Calu3 (cell line): ENCODE results near the gene CCDC32. TPM values are rescaled to one million over a fixed set of nuclear protein-coding genes. Genes with fewer than 3 reads are reported as not detected.

ENCODE experiments used
- BruUV-seq: library from RNA; stranded (reverse); fragments of 400-500 nt; replicated peaks from 2 replicates; lab custom pipeline; 2021; lab: Mats Ljungman, UMichigan
- CTCF ChIA-PET: fragments of 300-600 bp; sonication (Branson Sonifier 250); formaldehyde crosslinking; loops from one replicate; lab custom pipeline; 2022; ENCODE audit warnings: antibody characterized with exemption; lab: Charles Lee
- DNase-seq: peaks from one replicate; pipeline ENCODE4 v3.0.0; 2022
- H3K27ac Mint-ChIP-seq: one replicate; pipeline ENCODE4 v1.8.0; 2022; ENCODE audit warnings: mixed read lengths; ENCODE audit not compliant: unreplicated experiment
- H3K27me3 Mint-ChIP-seq: one replicate; pipeline ENCODE4 v1.8.0; 2022; ENCODE audit warnings: mixed read lengths; ENCODE audit not compliant: unreplicated experiment
- H3K36me3 Mint-ChIP-seq: one replicate; pipeline ENCODE4 v1.8.0; 2022; ENCODE audit warnings: mild to moderate bottlenecking, moderate library complexity, mixed read lengths; ENCODE audit not compliant: insufficient read depth, unreplicated experiment
- H3K4me1 Mint-ChIP-seq: one replicate; pipeline ENCODE4 v1.8.0; 2022; ENCODE audit warnings: mild to moderate bottlenecking, low read depth, mixed read lengths; ENCODE audit not compliant: unreplicated experiment
- H3K4me3 Mint-ChIP-seq: one replicate; pipeline ENCODE4 v1.8.0; 2022; ENCODE audit warnings: mild to moderate bottlenecking, low read depth, moderate library complexity, mixed read lengths; ENCODE audit not compliant: unreplicated experiment
- H3K9me3 Mint-ChIP-seq: one replicate; pipeline ENCODE4 v1.8.0; 2022; ENCODE audit warnings: low read depth, mixed read lengths; ENCODE audit not compliant: unreplicated experiment
- CTCF ChIP-seq: fragments of 200-600 bp; IDR thresholded peaks from one replicate; pipeline ENCODE4 v1.8.0; 2022; ENCODE audit warnings: antibody characterized with exemption; ENCODE audit not compliant: unreplicated experiment
- intact Hi-C: fragments of 100-400 bp; cut with micrococcal nuclease; formaldehyde crosslinking; loops from one replicate; pipeline ENCODE4 v1.10.0; 2022; ENCODE audit not compliant: unreplicated experiment
- total RNA-seq: library from RNA; stranded (reverse); gene quantifications from 2 replicates; pipeline ENCODE4 v1.2.3, GENCODE V29; 2022

Gene CCDC32
- total RNA-seq, 1 experiment from 2014 or later: 13.6 TPM

GRCh38 chr15:40598672-40599071 lies 33.8 kb upstream of the CCDC32 start:
- no peaks in the 10 kb centered on the region for H3K4me1 Mint-ChIP-seq
- BruUV-seq: no TSS peak
- H3K27ac Mint-ChIP-seq: no peak overlapping the region
- peaks cover 11% of the 10 kb centered on the region for H3K36me3 Mint-ChIP-seq
- H3K27me3 Mint-ChIP-seq: no peaks in the 10 kb centered on the region
- intact Hi-C loops: no loop called here
- no peak for DNase-seq
- no peak for TF ChIP-seq CTCF
- CTCF ChIA-PET: interaction anchor here (0.6 kb wide), 1 partner anchor 313 kb away, joined by 3 read pairs; no protein-coding TSS in a partner anchor
- no peaks in the 10 kb centered on the region for H3K9me3 Mint-ChIP-seq
- H3K4me3 Mint-ChIP-seq: no peak overlapping the region

GRCh38 chr15:40598126-40598525 lies 33.3 kb upstream of the CCDC32 start:
- H3K27me3 Mint-ChIP-seq: no peaks in the 10 kb centered on the region
- CTCF ChIA-PET: no interaction called here
- H3K4me1 Mint-ChIP-seq: no peaks in the 10 kb centered on the region
- intact Hi-C loops: no loop called here
- no peaks in the 10 kb centered on the region for H3K9me3 Mint-ChIP-seq
- H3K4me3 Mint-ChIP-seq: no peak overlapping the region
- no TSS peak for BruUV-seq
- H3K36me3 Mint-ChIP-seq: peaks cover 14% of the 10 kb centered on the region
- no peak for TF ChIP-seq CTCF
- no peak overlapping the region for H3K27ac Mint-ChIP-seq
- no peak for DNase-seq

- H3K9me3 Mint-ChIP-seq: no peaks in the 10 kb centered on the region
- no peak overlapping the region for H3K4me3 Mint-ChIP-seq
- H3K36me3 Mint-ChIP-seq: peaks cover 14% of the 10 kb centered on the region
- no peaks in the 10 kb centered on the region for H3K27me3 Mint-ChIP-seq
- no TSS peak for BruUV-seq
- no peak for DNase-seq
- no peaks in the 10 kb centered on the region for H3K4me1 Mint-ChIP-seq
- TF ChIP-seq CTCF: no peak
- intact Hi-C loops: no loop called here
- CTCF ChIA-PET: no interaction called here
- H3K27ac Mint-ChIP-seq: no peak overlapping the region
Observed at GRCh38 chr15:40597024-40597423, 32.2 kb upstream of the CCDC32 start.

- BruUV-seq: no TSS peak
- no peak overlapping the region for H3K4me3 Mint-ChIP-seq
- H3K36me3 Mint-ChIP-seq: peaks cover 14% of the 10 kb centered on the region
- H3K27me3 Mint-ChIP-seq: no peaks in the 10 kb centered on the region
- no peaks in the 10 kb centered on the region for H3K9me3 Mint-ChIP-seq
- intact Hi-C loops: no loop called here
- H3K4me1 Mint-ChIP-seq: peaks cover 5% of the 10 kb centered on the region
- no peak for TF ChIP-seq CTCF
- CTCF ChIA-PET: no interaction called here
- no peak for DNase-seq
- H3K27ac Mint-ChIP-seq: no peak overlapping the region
Observed at GRCh38 chr15:40595773-40596172, 30.9 kb upstream of the CCDC32 start.
